T-helper 1 cell treated with Interleukin-12 subunit alpha and Interleukin-12 subunit beta and Interleukin-4 antibody, amounts not matched to agents 30 μg/mL and 1 μg/mL, for 36 hours (primary cell): ENCODE measurements around the gene TUT1.
"Not testable (repeated sequence)": the region's sequence is repeated elsewhere in the genome, so short reads cannot be mapped to it uniquely, and the experiment has no call there.

Source experiments
- H3K27ac Mint-ChIP-seq: one replicate; pipeline ENCODE4 v1.8.0; 2021; ENCODE audit warnings: mild to moderate bottlenecking, mixed read lengths
- H3K27me3 Mint-ChIP-seq: one replicate; pipeline ENCODE4 v1.8.0; 2021; ENCODE audit warnings: low read depth, mixed read lengths
- H3K36me3 Mint-ChIP-seq: one replicate; pipeline ENCODE4 v1.8.0; 2021; ENCODE audit warnings: low read depth, mixed read lengths
- H3K4me1 Mint-ChIP-seq: one replicate; pipeline ENCODE4 v1.8.0; 2021; ENCODE audit warnings: low read depth, mixed read lengths
- H3K4me3 Mint-ChIP-seq: one replicate; pipeline ENCODE4 v1.8.0; 2021; ENCODE audit warnings: mild to moderate bottlenecking, moderate library complexity, mixed read lengths
- H3K9me3 Mint-ChIP-seq: one replicate; pipeline ENCODE4 v1.8.0; 2021; ENCODE audit warnings: mixed read lengths

The TUT1 gene

DNA sequence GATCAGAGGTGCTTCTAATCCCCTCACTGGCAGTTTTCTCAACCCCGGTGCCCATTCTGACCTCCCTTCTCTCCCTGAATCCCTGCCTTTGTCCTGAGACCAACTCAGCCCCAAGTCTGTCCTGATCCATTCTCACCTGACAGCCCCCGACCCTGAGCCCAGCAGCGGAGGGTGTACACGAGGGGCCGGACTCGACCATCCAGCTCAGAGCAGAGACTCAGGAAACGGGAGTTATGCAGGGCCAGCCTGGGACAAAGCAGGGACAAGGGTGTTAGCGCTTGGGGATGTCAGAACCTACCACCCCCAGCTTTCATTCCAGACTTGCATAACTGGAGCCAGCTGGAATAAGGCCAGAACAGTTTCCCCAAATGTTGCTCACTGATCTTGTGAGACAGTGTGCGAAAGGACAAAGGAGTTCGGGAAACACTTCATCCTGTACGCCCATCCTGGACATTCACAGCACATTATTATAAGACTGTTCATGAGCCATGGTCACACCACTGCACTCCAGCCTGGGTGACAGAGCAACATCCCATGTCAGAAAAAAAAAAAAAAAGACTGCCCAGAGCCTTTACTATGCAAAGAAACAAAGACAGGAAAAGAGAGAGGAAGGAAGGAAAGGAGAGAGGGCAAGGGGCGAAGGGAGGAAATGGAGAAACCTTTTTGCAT lies 14.1 kb downstream of the TUT1 start:
- no peaks in the 10 kb centered on the region for H3K27me3 Mint-ChIP-seq
- H3K4me1 Mint-ChIP-seq = peaks cover 24% of the 10 kb centered on the region
- H3K9me3 Mint-ChIP-seq = no peaks in the 10 kb centered on the region
- peak overlapping the region; percentile 1 for H3K27ac Mint-ChIP-seq
- H3K36me3 Mint-ChIP-seq = peaks cover 32% of the 10 kb centered on the region
- no peak overlapping the region for H3K4me3 Mint-ChIP-seq

DNA sequence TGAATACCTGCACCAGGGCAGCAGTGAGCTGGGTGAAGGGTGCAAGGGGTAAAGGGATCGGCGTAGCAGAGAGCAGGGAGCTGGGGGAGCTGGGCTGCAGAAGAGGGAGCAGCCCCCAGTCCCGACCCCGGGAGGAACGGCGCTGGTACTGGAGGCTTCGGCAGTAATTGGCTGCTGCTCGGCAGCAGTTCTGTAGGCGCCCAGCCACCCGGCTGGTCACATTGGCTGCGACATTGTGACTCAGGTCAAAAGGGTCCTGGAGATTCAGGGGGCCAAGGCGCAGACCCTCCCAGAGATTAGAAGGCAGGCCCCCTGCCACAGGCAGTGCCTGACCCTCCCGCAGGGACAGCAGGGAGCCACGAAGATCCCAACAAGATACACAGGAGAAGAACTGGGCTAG lies 15.5 kb downstream of the TUT1 start:
- H3K4me3 Mint-ChIP-seq = peak overlapping the region; percentile 100
- peaks cover 38% of the 10 kb centered on the region for H3K36me3 Mint-ChIP-seq
- peak overlapping the region; percentile 56 for H3K27ac Mint-ChIP-seq

DNA sequence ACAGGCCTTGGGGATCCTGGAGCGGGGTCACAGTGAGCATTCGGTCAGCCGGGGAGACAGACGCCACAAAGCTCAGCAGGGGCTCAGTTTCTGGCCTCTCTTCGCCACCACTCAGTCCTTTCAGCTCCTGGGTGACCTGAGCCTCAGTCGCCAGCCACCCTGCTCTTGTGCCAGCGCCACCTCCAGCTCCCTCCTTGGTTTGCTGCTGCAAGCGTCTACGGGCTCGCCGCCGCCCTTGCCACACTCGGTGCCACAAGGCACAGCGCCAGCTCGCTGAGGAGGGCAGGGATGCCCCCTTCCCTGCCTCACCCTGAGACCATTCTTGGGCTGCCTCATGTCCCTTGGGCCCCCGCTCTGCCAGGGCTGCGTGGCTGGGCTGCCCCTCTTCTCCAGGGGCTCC lies 16.2 kb downstream of the TUT1 start:
- peak overlapping the region; percentile 92 for H3K27ac Mint-ChIP-seq
- H3K4me1 Mint-ChIP-seq = peaks cover 39% of the 10 kb centered on the region
- H3K9me3 Mint-ChIP-seq = no peaks in the 10 kb centered on the region
- H3K4me3 Mint-ChIP-seq = peak overlapping the region; percentile 100
- H3K27me3 Mint-ChIP-seq = no peaks in the 10 kb centered on the region
- peaks cover 40% of the 10 kb centered on the region for H3K36me3 Mint-ChIP-seq

More for the DNA sequence above, 15.5 kb downstream of the TUT1 start:
- no peaks in the 10 kb centered on the region for H3K27me3 Mint-ChIP-seq
- peaks cover 35% of the 10 kb centered on the region for H3K4me1 Mint-ChIP-seq
- H3K9me3 Mint-ChIP-seq = no peaks in the 10 kb centered on the region

DNA sequence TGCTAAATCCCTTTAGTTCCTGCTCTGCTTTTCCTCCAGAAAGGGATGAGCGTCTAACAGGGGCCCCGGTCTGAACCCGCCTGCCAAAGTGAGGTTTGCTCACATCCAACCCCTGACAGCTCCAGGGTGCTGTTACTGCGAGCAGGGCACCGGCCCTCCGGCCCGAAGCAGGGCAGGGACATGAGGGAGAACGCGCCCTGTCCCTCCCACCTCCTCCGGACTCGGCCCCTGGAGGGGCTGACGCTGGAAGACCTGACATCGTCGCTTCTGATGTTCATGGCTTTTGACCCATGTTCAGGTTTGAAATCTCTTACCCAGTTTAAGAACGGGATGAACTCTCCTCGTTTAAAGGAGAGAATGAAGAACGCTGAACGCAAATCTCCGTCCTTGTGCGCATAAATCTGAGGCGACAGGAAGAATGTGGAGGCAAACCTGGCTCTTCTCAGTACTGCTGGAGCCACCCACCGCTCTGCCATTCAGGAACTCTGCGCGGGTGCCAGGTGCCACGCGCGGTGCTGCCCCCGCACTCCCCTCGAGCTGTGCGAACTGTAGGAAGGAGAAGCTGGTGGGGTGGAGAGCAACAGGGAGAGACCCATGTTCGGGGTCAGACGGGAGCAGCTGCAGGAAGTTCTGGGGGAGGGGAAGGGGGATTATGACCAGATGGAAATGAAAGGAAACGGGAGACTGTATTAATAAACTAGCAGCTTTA lies 16.8 kb downstream of the TUT1 start:
- no peaks in the 10 kb centered on the region for H3K27me3 Mint-ChIP-seq
- H3K36me3 Mint-ChIP-seq = peaks cover 45% of the 10 kb centered on the region
- H3K4me3 Mint-ChIP-seq = peak overlapping the region; percentile 100
- H3K27ac Mint-ChIP-seq = peak overlapping the region; percentile 92
- peaks cover 43% of the 10 kb centered on the region for H3K4me1 Mint-ChIP-seq
- H3K9me3 Mint-ChIP-seq = no peaks in the 10 kb centered on the region

DNA sequence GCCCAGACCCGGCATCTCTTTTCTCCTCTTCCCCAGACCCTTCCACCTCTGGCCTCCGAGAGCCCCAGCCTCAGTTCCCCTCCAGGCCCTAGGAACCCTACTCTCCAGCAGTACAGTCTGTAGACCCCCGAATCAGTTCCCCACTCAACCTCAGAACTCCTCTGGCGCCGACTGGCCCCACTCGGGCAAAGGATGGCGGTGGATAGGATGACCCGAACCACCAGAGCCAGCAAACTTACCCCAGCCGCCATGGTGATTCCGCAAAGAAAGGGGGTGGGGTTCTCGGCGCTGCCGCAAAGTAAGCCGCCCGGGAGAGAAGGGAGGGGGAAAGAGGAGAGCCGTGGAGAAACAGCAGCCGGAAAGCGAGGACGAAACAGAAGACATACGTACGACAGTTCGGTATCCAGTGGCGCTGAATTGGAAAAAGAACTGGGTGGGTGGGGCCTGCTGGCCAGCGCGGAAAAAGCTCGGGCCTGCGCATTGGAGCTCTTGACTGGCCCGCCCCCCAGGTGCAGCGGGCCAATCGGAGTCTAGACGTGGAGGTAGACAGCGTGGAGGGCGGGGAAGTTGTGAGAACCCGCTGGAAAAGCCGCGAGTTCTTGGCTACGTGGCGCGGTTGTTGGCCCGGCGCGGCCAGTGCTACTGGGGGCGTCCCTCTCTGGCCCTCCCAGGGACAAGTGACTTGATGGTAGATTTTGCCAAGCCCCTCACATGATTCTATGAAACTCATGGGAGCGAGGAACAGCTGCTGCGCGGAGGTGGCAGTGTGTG lies 17.5 kb downstream of the TUT1 start, which contains the start of gene EEF1G:
Gene EEF1G (minus strand): TSS at position 300 of the 771 bp plus-strand sequence. CDS start 49 bp downstream, at position 251.
- peak within 1 kb of the TSS; percentile 92 for H3K27ac Mint-ChIP-seq
- no peaks in the 10 kb centered on the region for H3K27me3 Mint-ChIP-seq
- H3K4me3 Mint-ChIP-seq = peak within 1 kb of the TSS; percentile 100
- H3K36me3 Mint-ChIP-seq = peaks cover 48% of the 10 kb centered on the region
- no peaks in the 10 kb centered on the region for H3K9me3 Mint-ChIP-seq
- peaks cover 44% of the 10 kb centered on the region for H3K4me1 Mint-ChIP-seq

DNA sequence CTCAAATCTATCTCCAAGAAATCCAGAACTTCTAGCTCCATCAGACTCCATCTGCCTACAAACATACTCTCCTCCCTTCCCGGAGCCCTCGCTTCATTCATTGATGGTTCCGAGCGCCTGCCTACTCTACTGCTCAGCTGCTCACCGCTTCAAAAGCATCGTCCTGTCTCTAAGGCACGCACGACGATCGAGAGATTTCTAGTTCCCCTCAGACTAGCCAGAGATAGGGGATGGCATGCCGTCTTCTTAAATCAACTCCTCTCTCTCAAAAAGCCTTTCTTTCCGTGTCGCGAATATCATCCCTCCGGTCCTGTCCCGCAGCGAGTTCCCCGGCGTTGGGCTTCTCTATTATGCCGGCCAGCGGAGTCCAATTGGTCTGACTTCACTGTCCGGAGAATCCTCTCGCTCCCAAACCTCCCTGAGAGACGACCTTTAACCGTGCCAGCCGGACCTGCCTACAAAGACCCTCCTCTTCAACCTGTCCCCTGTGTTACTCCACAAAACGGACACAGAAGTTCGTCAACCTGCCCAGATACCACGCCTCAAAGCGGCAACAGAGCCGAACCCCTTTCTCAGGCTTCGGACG lies 18.2 kb downstream of the TUT1 start:
- Mint-ChIP-seq H3K36me3 (peaks cover 50% of the 10 kb centered on the region), H3K27ac (peak overlapping the region; percentile 92)

DNA sequence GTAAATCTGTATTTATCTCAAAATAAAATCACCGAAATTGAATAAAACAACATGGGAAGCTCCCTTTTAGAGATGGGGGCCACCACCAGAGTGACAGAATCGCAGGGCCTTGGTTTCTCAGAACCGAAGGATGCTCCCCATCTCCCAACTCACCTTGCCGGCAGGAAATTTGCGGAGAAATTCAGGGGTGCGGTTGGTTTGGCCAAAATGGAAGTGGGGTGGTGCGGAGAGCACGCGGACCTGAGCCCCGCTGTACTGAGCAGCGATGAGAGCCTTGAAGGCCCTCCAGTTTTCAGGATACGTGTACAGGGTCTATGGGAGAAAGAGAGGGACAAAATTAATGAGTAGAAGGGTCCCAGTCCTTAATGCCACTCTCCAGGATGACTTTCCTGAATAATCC lies 18.9 kb downstream of the TUT1 start:
- H3K27me3 Mint-ChIP-seq = no peaks in the 10 kb centered on the region
- H3K36me3 Mint-ChIP-seq = peaks cover 50% of the 10 kb centered on the region
- H3K4me3 Mint-ChIP-seq = peak overlapping the region; percentile 100
- no peaks in the 10 kb centered on the region for H3K9me3 Mint-ChIP-seq
- H3K27ac Mint-ChIP-seq = peak overlapping the region; percentile 92
- H3K4me1 Mint-ChIP-seq = peaks cover 44% of the 10 kb centered on the region

More for the DNA sequence above, 18.2 kb downstream of the TUT1 start:
- Mint-ChIP-seq H3K4me3 (peak overlapping the region; percentile 100), H3K27me3 (no peaks in the 10 kb centered on the region), H3K9me3 (no peaks in the 10 kb centered on the region), H3K4me1 (peaks cover 44% of the 10 kb centered on the region)

DNA sequence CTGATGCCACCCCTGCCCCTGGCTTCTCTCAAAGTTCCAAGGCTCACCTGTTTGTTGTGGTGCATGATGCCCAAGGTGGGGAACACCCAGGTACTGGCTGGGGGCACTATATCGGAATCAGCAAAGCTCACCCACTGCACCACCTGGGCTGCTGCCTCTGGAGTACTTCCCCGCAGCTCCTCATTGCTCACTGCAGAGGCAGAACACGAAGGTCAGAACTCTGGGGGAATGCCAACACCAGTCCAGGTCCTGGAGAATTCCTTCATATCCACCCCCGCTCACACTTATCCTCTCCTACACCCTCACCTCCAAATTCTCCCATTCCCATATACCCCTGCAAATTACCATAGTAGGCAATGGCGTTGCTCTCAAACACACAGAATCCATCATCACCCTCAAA lies 19.8 kb downstream of the TUT1 start:
- H3K27ac Mint-ChIP-seq = peak overlapping the region; percentile 27
- peaks cover 53% of the 10 kb centered on the region for H3K36me3 Mint-ChIP-seq
- peaks cover 51% of the 10 kb centered on the region for H3K4me1 Mint-ChIP-seq
- H3K9me3 Mint-ChIP-seq, H3K27me3 Mint-ChIP-seq: not testable (repeated sequence)
- H3K4me3 Mint-ChIP-seq = peak overlapping the region; percentile 100

DNA sequence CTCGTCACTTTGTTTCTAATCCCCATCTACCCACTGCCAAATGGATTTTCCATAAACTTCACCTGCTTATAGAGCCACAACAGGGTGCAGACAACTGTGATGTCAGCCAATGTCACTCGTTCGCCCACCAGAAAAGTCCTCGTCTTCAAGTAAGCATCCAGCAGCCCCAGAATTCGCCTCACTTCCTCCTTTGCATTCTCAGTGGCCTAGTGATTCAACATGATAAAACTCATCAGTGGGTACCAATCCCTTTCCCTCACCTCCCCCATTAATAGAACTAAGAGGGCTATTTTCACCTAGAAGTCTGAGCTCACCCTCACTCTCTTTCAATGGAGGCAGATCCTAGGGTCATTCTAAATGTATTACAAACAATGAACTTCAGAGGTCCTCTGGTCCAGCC lies 20.4 kb downstream of the TUT1 start:
- H3K4me1 Mint-ChIP-seq = peaks cover 52% of the 10 kb centered on the region
- H3K9me3 Mint-ChIP-seq = not testable (repeated sequence)
- H3K4me3 Mint-ChIP-seq = peak overlapping the region; percentile 52

DNA sequence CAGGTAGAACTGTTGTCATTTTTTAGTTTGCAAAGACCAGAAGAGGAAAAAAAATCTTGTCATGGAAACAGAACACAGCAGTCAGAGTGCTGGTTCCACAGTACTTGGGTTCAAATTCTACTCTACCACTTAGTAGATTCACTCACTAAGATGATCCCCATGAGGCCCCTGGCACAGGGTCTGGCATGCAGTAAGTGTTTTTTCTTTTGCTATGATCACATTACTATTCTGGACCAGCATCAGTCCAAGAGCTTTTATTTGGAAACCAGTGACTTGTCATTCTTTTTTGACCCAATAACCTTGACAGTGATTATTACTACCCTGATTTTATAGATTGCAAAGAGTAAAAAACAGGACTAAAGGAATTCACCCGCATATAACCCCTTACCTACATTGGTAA lies 21.7 kb downstream of the TUT1 start:
- Mint-ChIP-seq H3K4me3 (no peak overlapping the region), H3K27me3 (no peaks in the 10 kb centered on the region), H3K27ac (no peak overlapping the region), H3K4me1 (peaks cover 46% of the 10 kb centered on the region), H3K36me3 (peaks cover 60% of the 10 kb centered on the region), H3K9me3 (no peaks in the 10 kb centered on the region)

More for the DNA sequence above, 20.4 kb downstream of the TUT1 start:
- H3K27ac Mint-ChIP-seq = peak overlapping the region; percentile 32
- not testable (repeated sequence) for H3K27me3 Mint-ChIP-seq
- H3K36me3 Mint-ChIP-seq = peaks cover 54% of the 10 kb centered on the region

DNA sequence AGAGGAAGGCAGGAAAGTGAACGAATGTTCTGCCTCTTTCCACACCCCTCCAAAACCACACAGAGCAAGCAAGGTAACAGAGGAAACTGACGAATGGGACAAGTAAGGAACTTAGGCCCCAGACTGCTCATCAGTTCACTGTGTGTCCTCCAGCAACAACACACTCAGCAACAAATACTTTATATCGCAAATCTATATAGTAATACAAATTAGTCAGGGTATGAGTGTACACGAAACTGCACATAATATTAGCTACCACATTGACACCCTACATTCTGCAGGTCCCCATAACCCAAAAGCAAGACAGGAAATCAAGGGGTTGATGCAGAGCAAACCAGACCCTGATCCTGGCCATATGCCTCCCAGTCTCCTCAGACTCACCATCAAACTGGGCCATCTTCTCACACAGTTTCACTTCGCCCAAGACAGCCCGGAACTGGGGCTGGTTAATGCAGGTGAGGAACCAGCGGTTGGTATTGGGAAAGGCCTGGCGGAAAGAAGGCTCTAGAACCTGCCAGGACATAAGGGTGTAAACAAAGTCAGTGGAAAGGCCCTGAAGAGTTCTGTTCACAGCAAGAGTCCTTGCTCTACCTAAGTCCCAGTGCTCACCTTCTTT lies 24.2 kb downstream of the TUT1 start:
- no peaks in the 10 kb centered on the region for H3K9me3 Mint-ChIP-seq
- no peak overlapping the region for H3K4me3 Mint-ChIP-seq
- H3K27me3 Mint-ChIP-seq = no peaks in the 10 kb centered on the region
- H3K4me1 Mint-ChIP-seq = peaks cover 39% of the 10 kb centered on the region
- peak overlapping the region; percentile 19 for H3K27ac Mint-ChIP-seq
- H3K36me3 Mint-ChIP-seq = peaks cover 58% of the 10 kb centered on the region

DNA sequence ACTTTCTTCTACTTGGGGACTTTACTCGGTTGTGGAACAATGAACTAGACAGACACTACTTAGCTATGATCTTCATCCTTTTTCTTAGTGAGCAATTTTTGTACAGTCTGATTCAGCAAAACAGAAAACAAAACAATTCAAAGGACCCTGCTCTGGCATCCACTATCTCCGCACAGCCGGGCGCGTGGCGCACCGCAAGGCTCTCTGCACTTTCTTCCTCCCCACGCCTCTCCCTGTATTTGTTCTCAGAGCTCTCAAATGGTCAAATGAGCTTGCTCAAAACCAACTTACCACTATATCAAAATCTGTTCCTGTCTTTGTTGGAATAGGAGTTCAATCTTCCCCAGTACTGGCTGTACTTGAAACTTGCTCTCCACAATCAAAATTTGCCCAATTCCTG lies 25.1 kb downstream of the TUT1 start:
- Mint-ChIP-seq H3K27ac (no peak overlapping the region), H3K4me1 (peaks cover 36% of the 10 kb centered on the region)

DNA sequence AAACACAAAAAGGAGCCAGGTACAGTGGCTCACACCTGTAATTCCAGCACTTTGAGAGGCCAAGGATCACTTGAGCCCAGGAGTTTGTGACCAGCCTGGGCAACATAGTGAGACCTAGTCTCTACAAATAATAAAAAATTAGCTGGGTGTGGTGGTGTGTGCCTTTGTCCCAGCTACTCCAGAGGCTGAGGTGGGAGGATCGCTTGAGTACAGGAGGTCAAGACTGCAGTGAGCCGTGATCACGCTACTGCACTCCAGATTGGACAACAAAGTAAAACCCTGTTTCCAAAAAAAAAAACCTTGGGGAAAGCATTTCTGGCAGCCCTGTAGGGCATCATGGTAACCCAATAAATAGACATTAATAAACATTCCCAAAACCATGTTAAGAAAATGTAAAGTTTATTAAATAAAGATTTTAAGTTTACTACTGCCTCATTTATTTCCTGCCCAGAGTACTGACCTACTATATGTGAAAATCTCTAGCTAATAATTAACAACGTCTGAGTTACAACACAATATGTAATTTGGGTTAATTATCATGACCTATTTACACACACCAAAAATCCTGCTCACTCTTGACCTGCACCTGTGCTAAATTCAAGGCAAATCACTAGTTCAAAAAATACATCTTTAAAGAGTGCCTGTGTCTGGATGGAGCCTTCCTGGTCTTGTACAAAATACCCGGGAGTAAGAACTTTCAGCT lies 26.1 kb downstream of the TUT1 start:
- H3K9me3 Mint-ChIP-seq = no peaks in the 10 kb centered on the region
- peaks cover 55% of the 10 kb centered on the region for H3K36me3 Mint-ChIP-seq
- H3K27ac Mint-ChIP-seq = peak overlapping the region; percentile 14
- H3K4me1 Mint-ChIP-seq = peaks cover 40% of the 10 kb centered on the region
- no peaks in the 10 kb centered on the region for H3K27me3 Mint-ChIP-seq
- no peak overlapping the region for H3K4me3 Mint-ChIP-seq

More for the DNA sequence above, 25.1 kb downstream of the TUT1 start:
- H3K4me3 Mint-ChIP-seq = no peak overlapping the region
- H3K36me3 Mint-ChIP-seq = peaks cover 55% of the 10 kb centered on the region
- no peaks in the 10 kb centered on the region for H3K9me3 Mint-ChIP-seq
- no peaks in the 10 kb centered on the region for H3K27me3 Mint-ChIP-seq
